ENCODE measurements around the gene GATD1.

- TF ChIP-seq EZH2 (IDR thresholded peaks at IDR 0.05; ENCODE audit: low read length, missing control alignments) (no peak), CTCF (conservative IDR thresholded peaks at IDR 0.05 in 1 of 2, IDR thresholded peaks at IDR 0.05 in 1 of 2; ENCODE audit: low read depth in 1 of 2, low read length in 2 of 2) (no peak)
These were observed 10.8 kb upstream of the GATD1 start for GRCh38 chr11:788009-788640.
